WERI-Rb-1 (cell line): ENCODE data around the gene PRKAR1B.

Source experiments
- DNase-seq: peaks from one replicate; pipeline ENCODE4 v3.0.0-alpha.2; 2020
- H3K27ac ChIP-seq: fragments of 250-450 bp; sonication (Bioruptor Pico); 2 replicates; pipeline ENCODE4 v1.5.1; 2020; ENCODE audit warnings: mild to moderate bottlenecking, moderate library complexity
- H3K27me3 ChIP-seq: fragments of 250-450 bp; sonication (Bioruptor Pico); 2 replicates; pipeline ENCODE4 v1.5.1; 2021; ENCODE audit warnings: mild to moderate bottlenecking, low read depth, moderate library complexity; ENCODE audit not compliant: insufficient read depth, severe bottlenecking
- H3K36me3 ChIP-seq: fragments of 250-450 bp; sonication (Bioruptor Pico); 2 replicates; pipeline ENCODE4 v1.5.1; 2020; ENCODE audit warnings: mild to moderate bottlenecking, moderate library complexity
- H3K4me3 ChIP-seq: 2 replicates; pipeline ENCODE4 v1.5.1; 2011; ENCODE audit warnings: low read depth, mild to moderate bottlenecking, control low read depth, low read length
- H3K9me3 ChIP-seq: fragments of 250-450 bp; sonication (Bioruptor Pico); 2 replicates; pipeline ENCODE4 v1.5.1; 2021; ENCODE audit warnings: mild to moderate bottlenecking, moderate library complexity; ENCODE audit not compliant: severe bottlenecking
- TF ChIP-seq, protein P1 (sequence below): IDR thresholded peaks from 2 replicates; pipeline ENCODE4 v1.5.1; 2011; ENCODE audit warnings: low read depth, mild to moderate bottlenecking, control low read depth, inconsistent platforms, low read length

PRKAR1B gene

DNA sequence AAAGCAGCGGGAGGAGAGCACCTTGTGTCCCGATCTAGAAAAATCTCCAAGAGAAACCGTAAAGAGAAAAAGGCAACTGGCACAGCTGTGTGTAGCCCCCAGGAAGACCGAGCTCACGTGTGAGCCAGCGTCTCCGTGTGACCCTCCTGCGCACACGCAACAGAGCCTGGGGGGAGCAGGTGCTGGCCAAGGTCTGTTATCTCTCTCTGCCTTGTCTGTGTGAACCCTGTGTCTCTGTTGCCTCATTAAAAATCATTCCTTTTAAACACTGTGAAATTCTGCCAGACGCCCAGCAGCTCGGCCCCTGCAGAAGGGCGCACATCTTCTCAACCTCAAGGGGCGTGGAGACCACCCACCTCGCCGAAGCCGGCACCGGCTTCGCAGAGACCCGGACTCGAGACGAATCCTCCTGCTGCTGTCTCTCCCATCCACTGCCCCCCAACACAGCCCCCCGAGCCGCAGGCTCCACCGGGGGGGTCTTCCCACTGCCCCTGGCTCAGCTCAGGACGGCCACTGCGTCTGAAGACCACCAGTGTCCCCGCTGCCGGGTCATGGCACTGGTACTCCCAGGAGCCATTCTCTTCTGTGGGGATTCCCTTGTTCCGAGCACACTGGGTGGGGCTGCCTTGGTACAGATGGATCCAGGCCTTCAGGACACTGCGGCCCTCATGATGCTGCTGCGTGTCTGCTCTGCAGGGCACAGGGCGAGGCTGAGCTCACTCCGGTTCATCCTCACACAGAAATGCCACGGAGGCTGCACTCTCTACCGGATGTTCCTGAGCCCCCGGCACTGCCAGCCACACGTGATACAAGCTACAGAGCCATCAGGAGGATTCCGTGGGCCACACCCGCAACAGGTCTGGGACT lies 94.9 kb downstream of the PRKAR1B start:
- H3K27ac ChIP-seq = no peak overlapping the region
- no peak for DNase-seq

GRCh38 chr7:631291-631711 lies 95.8 kb downstream of the PRKAR1B start:
- no peaks in the 10 kb centered on the region for H3K36me3 ChIP-seq
- TF ChIP-seq, protein P1, sequence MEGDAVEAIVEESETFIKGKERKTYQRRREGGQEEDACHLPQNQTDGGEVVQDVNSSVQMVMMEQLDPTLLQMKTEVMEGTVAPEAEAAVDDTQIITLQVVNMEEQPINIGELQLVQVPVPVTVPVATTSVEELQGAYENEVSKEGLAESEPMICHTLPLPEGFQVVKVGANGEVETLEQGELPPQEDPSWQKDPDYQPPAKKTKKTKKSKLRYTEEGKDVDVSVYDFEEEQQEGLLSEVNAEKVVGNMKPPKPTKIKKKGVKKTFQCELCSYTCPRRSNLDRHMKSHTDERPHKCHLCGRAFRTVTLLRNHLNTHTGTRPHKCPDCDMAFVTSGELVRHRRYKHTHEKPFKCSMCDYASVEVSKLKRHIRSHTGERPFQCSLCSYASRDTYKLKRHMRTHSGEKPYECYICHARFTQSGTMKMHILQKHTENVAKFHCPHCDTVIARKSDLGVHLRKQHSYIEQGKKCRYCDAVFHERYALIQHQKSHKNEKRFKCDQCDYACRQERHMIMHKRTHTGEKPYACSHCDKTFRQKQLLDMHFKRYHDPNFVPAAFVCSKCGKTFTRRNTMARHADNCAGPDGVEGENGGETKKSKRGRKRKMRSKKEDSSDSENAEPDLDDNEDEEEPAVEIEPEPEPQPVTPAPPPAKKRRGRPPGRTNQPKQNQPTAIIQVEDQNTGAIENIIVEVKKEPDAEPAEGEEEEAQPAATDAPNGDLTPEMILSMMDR = no peak

More for the DNA sequence above, 94.9 kb downstream of the PRKAR1B start:
- no peaks in the 10 kb centered on the region for H3K27me3 ChIP-seq
- H3K4me3 ChIP-seq = no peak overlapping the region
- no peaks in the 10 kb centered on the region for H3K9me3 ChIP-seq
- TF ChIP-seq, protein P1 = no peak
- no peaks in the 10 kb centered on the region for H3K36me3 ChIP-seq

DNA sequence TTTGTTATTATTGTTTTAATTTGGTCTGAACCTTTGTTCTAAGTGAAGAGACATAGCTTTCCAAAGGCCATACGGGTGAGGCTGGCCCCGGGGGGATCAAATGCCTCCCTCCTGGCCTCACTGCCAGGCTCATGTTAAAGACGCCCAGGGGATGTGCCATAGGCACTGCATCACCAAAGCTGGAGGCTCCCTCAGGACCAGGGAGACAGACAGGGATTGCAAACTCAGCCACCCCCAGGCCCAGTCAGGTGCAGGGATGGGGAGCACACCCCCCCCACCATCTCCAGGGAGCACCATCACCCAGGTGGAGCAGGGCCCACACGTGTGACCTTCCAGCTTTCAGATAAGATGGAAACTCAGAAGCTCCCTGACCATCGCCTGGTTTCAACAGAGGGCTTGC lies 96.5 kb downstream of the PRKAR1B start:
- TF ChIP-seq, protein P1 = no peak
- no peaks in the 10 kb centered on the region for H3K36me3 ChIP-seq
- no peak for DNase-seq

More at GRCh38 chr7:631291-631711, 95.8 kb downstream of the PRKAR1B start:
- Histone ChIP-seq H3K27me3 (no peaks in the 10 kb centered on the region), H3K27ac (no peak overlapping the region), H3K9me3 (no peaks in the 10 kb centered on the region), H3K4me3 (no peak overlapping the region)
- DNase-seq = no peak

GRCh38 chr7:630111-630511 lies 97.0 kb downstream of the PRKAR1B start:
- no peaks in the 10 kb centered on the region for H3K36me3 ChIP-seq
- no peak overlapping the region for H3K4me3 ChIP-seq
- TF ChIP-seq, protein P1 = no peak
- peaks cover 6% of the 10 kb centered on the region for H3K9me3 ChIP-seq
- no peak for DNase-seq
- H3K27me3 ChIP-seq = no peaks in the 10 kb centered on the region
- H3K27ac ChIP-seq = no peak overlapping the region

More for the DNA sequence above, 96.5 kb downstream of the PRKAR1B start:
- H3K27ac ChIP-seq = no peak overlapping the region
- no peaks in the 10 kb centered on the region for H3K27me3 ChIP-seq
- no peak overlapping the region for H3K4me3 ChIP-seq
- H3K9me3 ChIP-seq = peaks cover 1% of the 10 kb centered on the region

- Histone ChIP-seq H3K4me3 (no peak overlapping the region), H3K9me3 (peaks cover 12% of the 10 kb centered on the region), H3K27ac (no peak overlapping the region), H3K36me3 (no peaks in the 10 kb centered on the region), H3K27me3 (no peaks in the 10 kb centered on the region)
- DNase-seq = no peak
- TF ChIP-seq, protein P1 = no peak
Observed at GRCh38 chr7:628826-629225, 98.3 kb downstream of the PRKAR1B start.

DNA sequence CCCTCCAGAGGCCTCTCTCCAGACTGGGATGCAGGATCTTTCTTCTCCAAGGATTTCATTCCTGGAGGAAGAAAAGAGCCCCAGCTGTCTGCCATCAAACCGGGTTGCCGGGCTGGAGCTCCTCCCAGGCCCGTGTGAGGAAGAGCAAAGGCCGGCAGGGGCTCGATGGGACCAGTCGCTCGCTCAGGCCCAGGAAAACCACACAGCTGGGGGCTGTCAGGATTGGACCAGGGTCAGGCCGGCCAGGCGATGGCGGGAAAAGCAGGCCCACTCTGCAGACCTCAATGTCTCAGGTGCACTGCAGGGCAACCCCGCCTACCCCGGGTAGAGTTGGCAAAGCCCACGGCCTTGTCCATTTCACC lies 98.7 kb downstream of the PRKAR1B start:
- no peak for DNase-seq
- peaks cover 12% of the 10 kb centered on the region for H3K9me3 ChIP-seq
- no peak overlapping the region for H3K4me3 ChIP-seq
- TF ChIP-seq, protein P1 = no peak
- no peaks in the 10 kb centered on the region for H3K36me3 ChIP-seq
- no peak overlapping the region for H3K27ac ChIP-seq
- no peaks in the 10 kb centered on the region for H3K27me3 ChIP-seq
